ENCODE results near the gene SHISA6.

SHISA6 gene

GRCh38 chr17:11216976-11217375 lies 24.0 kb upstream of the SHISA6 start:
- TF ChIP-seq CTCF (IDR thresholded peaks at IDR 0.05; ENCODE audit: control extremely low read depth, extremely low read depth, low read depth, missing control alignments), result no peak
- ChIA-PET CTCF (interaction anchor here (0.9 kb wide), 1 partner anchor 19 kb away, joined by 3 read pairs; no protein-coding TSS in a partner anchor), POLR2A (no interaction called here)
- DNase-seq (ENCODE audit: extremely low spot score), result no peak

GRCh38 chr17:11221196-11221595 lies 19.8 kb upstream of the SHISA6 start:
- POLR2A ChIA-PET, result no interaction called here
- CTCF ChIA-PET, result no interaction called here
- no peak for TF ChIP-seq CTCF (IDR thresholded peaks at IDR 0.05; ENCODE audit: control extremely low read depth, extremely low read depth, low read depth, missing control alignments)
- no peak for DNase-seq (ENCODE audit: extremely low spot score)

GRCh38 chr17:11221721-11222120 lies 19.3 kb upstream of the SHISA6 start:
- POLR2A ChIA-PET, result no interaction called here
- CTCF ChIA-PET, result no interaction called here
- no peak for DNase-seq (ENCODE audit: extremely low spot score)
- no peak for TF ChIP-seq CTCF (IDR thresholded peaks at IDR 0.05; ENCODE audit: control extremely low read depth, extremely low read depth, low read depth, missing control alignments)

- CTCF ChIA-PET, result no interaction called here
- POLR2A ChIA-PET, result no interaction called here
- no peak for TF ChIP-seq CTCF (IDR thresholded peaks at IDR 0.05; ENCODE audit: control extremely low read depth, extremely low read depth, low read depth, missing control alignments)
- no peak for DNase-seq (ENCODE audit: extremely low spot score)
Measured at GRCh38 chr17:11238705-11239104, 2.3 kb upstream of the SHISA6 start.

- no peak for TF ChIP-seq CTCF (IDR thresholded peaks at IDR 0.05; ENCODE audit: control extremely low read depth, extremely low read depth, low read depth, missing control alignments)
- POLR2A ChIA-PET, result no interaction called here
- DNase-seq (ENCODE audit: extremely low spot score), result no peak
- CTCF ChIA-PET, result no interaction called here
Measured at GRCh38 chr17:11239379-11239970, 1.5 kb upstream of the SHISA6 start.

- ChIA-PET POLR2A (no interaction called here), CTCF (no interaction called here)
Measured at GRCh38 chr17:11240041-11240840, 772 bp upstream of the SHISA6 start.

More at GRCh38 chr17:11240041-11240840, 772 bp upstream of the SHISA6 start:
- TF ChIP-seq CTCF (IDR thresholded peaks at IDR 0.05; ENCODE audit: control extremely low read depth, extremely low read depth, low read depth, missing control alignments), result no peak
- no peak for DNase-seq (ENCODE audit: extremely low spot score)

All from GM10248 (cell line).